ENCODE data around the gene HOXB2. TPM values are rescaled to one million over a fixed set of nuclear protein-coding genes. Genes with fewer than 3 reads are reported as not detected.

Gene HOXB2
- 1 to 10 TPM; 7.4 to 7.7 TPM for total RNA-seq

DNA sequence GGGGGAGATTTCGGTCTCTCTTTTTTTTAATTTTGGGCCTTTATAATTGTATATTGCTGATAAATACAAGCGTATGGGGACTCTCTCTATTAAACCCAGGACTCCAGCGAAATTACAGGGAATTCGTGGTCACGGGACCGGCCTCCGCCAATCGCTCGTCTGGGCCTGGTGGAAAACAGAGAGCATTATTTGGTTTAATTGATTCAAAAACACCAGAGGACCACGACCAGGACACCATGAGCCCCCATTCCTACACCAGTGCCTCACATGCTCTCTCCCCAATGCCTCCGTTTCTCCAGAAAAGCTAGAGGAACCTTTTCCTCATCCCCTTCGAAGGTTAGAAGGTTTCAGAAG lies at the start of gene HOXB2:
HOXB2 (minus strand) TSS at position 88 of the 354 bp plus-strand sequence. CDS start 198 bp downstream, outside the sequence.
- Mint-ChIP-seq H3K27me3 (peaks cover 13% of the 10 kb centered on the region), H3K36me3 (peaks cover 10% of the 10 kb centered on the region), H3K9me3 (no peaks in the 10 kb centered on the region), H3K4me1 (peaks cover 48% of the 10 kb centered on the region), H3K27ac (peak within 1 kb of the TSS; percentile 86), H3K4me3 (peak within 1 kb of the TSS; percentile 85)
- no peak for DNase-seq

GRCh38 chr17:48593840-48594537 lies 49.1 kb upstream of the HOXB2 start:
- H3K9me3 Mint-ChIP-seq = no peaks in the 10 kb centered on the region
- H3K27ac Mint-ChIP-seq = no peak overlapping the region
- DNase-seq = peak; percentile 87
- H3K4me3 Mint-ChIP-seq = peak overlapping the region; percentile 76
- peaks cover 43% of the 10 kb centered on the region for H3K4me1 Mint-ChIP-seq
- H3K36me3 Mint-ChIP-seq = no peaks in the 10 kb centered on the region
- peaks cover 98% of the 10 kb centered on the region for H3K27me3 Mint-ChIP-seq

DNA sequence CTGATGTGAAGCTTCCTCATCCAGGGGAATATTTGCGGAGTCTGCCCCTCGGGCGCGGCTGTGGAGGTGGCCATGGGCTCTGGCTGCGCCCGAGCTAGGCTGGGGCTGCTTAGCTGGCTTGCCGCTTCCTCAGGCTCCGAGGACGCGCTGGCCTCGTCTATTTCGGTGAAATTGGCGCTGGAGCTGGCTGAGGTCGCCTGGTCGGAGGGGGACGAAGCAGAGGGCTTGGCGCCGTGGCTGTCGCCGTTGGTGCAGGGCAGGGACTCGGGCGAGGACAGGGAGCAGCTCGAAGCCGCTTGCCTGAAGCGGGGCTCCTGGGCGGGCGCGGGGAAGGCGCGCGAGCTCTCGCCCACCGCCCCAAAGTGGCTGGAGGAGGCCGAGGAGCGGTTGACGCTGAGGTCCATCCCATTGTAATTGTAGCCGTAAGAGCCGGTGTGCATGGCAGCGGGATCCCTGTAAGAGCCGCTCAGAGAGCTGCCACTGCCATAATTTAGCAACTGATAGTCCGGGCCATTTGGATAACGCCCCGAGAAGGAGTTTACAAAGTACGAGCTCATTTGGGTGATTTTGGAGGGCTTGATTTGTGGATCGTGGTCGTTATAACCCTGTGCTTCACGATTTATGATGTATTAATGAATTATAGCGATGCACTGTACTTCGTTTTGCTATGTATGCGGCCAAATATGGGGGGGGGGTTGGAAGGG lies 48.4 kb upstream of the HOXB2 start, which contains the start of gene HOXB5:
HOXB5 (minus strand) TSS at position 654 of the 704 bp plus-strand sequence; CDS start at position 557, 97 bp downstream.
- Mint-ChIP-seq H3K27ac (no peak within 1 kb of the TSS), H3K4me1 (peaks cover 40% of the 10 kb centered on the region)
- no peak for DNase-seq

DNA sequence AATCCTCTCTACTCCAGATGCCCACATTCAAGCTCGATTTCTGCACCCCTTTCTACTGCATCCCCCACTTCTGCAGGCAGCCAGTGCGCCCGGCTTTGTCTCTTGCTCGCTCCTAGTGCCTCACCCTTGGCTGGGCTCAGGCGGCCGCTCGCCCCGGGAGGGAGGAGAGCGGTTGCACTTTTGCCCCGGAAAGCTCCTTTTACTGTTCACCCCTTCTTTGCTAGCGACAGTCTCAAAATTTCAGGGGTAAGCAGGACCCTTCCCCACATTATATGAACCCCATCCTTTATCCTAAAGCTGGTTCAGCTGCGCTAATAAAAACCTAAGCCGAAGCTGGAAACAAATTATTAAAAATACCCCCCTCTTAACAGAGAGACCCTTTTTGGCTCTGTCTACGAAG lies 47.7 kb upstream of the HOXB2 start:
- H3K27me3 Mint-ChIP-seq = peaks cover 98% of the 10 kb centered on the region
- H3K4me1 Mint-ChIP-seq = peaks cover 34% of the 10 kb centered on the region
- no peak overlapping the region for H3K27ac Mint-ChIP-seq

More for the DNA sequence above, 48.4 kb upstream of the HOXB2 start, which contains the start of gene HOXB5:
- Mint-ChIP-seq H3K9me3 (no peaks in the 10 kb centered on the region), H3K4me3 (peak within 1 kb of the TSS; percentile 76), H3K36me3 (no peaks in the 10 kb centered on the region), H3K27me3 (peaks cover 98% of the 10 kb centered on the region)

DNA sequence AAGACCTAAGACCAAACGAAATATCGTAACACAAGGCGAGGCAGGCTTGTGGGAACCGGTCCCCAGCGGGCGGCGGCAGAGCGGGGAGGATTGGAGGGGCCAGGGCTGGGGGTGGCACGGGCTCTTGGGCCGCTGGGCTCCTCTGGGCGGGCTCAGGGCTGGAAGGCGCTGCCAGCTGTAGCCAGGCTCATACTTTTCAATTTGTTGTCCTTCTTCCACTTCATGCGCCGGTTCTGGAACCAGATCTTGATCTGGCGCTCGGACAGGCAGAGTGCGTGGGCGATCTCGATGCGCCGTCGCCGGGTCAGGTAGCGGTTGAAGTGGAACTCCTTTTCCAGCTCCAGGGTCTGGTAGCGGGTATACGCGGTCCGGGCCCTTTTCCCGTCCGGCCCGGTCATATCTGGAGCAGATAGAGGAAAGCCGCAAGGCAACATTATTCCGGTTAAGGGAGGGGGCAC lies 47.2 kb upstream of the HOXB2 start:
- Mint-ChIP-seq H3K4me3 (no peak overlapping the region), H3K4me1 (peaks cover 31% of the 10 kb centered on the region)

More for the DNA sequence above, 47.7 kb upstream of the HOXB2 start:
- no peak for DNase-seq
- H3K4me3 Mint-ChIP-seq = peak overlapping the region; percentile 76
- no peaks in the 10 kb centered on the region for H3K9me3 Mint-ChIP-seq
- H3K36me3 Mint-ChIP-seq = no peaks in the 10 kb centered on the region

DNA sequence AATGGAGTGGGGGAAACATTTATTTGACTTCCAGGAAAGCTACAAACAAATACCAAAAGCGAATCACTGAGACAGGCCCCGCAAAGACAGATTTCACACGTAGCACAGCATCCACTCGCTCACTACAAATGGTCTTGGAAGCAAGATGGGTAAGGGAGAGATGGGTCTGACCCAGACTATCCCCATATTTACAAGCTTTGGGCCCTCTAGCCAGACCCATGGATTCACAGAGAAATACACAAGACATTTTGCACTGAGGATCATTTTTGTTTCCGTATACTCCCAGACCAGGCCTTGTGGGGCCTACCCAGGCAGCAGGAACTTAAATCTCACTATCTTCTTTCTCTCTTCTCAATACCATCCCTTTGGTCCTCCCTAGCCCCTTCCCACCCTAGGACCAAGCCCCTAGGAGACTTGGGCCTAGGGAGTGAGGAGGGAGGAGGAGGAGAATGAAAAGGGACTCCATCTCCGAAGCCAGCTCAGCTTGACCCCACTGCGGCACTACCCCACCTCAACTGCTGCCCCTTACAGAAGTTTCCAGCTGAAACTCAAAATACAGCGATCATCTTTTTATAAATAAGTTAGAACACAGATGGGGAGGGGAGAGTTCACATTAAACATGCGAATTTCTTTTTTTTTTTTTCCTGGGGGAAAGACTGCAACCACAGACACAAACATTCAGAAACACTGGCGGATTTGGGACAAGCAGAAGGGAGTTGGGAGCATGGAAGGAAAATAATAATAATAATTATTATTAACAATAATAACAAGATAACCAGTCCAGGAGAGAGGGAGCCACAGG lies 46.5 kb upstream of the HOXB2 start:
- Mint-ChIP-seq H3K9me3 (no peaks in the 10 kb centered on the region), H3K36me3 (no peaks in the 10 kb centered on the region), H3K4me3 (no peak overlapping the region), H3K27ac (no peak overlapping the region), H3K27me3 (peaks cover 98% of the 10 kb centered on the region), H3K4me1 (peaks cover 28% of the 10 kb centered on the region)
- DNase-seq = no peak

More for the DNA sequence above, 47.2 kb upstream of the HOXB2 start:
- no peak overlapping the region for H3K27ac Mint-ChIP-seq
- peaks cover 98% of the 10 kb centered on the region for H3K27me3 Mint-ChIP-seq
- no peaks in the 10 kb centered on the region for H3K36me3 Mint-ChIP-seq
- no peaks in the 10 kb centered on the region for H3K9me3 Mint-ChIP-seq
- no peak for DNase-seq

DNA sequence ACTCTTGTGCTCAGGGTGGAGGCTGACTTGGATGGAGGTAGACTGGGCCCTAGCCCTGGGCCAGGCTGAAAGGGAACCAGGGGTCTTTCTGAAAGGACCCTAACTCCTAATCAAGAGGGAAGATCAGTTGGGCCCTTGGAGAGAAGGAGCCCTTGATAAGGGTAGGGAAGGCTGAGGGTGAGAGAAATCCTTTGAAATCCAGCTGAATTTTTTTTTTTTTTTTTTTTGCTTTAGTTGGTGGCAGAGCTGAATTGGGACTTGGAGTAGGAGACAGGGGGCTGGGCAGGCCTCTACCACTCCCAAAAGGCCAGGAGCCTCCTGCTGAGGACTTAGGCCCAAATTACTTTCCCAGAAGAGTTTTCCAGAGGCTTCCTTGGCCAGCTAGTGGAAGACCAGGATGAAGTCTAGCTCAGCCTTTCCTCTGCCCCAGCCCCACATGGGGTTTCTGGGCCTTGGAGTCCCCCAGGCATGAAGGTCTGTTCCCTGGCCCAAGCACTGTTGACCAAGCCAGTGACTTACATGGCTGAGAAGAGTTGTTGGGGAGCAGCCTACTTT lies 45.8 kb upstream of the HOXB2 start:
- Mint-ChIP-seq H3K27ac (no peak overlapping the region), H3K4me1 (peaks cover 32% of the 10 kb centered on the region), H3K4me3 (no peak overlapping the region), H3K27me3 (peaks cover 98% of the 10 kb centered on the region), H3K36me3 (peaks cover 2% of the 10 kb centered on the region), H3K9me3 (no peaks in the 10 kb centered on the region)
- DNase-seq = no peak

- peaks cover 2% of the 10 kb centered on the region for H3K36me3 Mint-ChIP-seq
- no peaks in the 10 kb centered on the region for H3K9me3 Mint-ChIP-seq
- no peak for DNase-seq
- peaks cover 98% of the 10 kb centered on the region for H3K27me3 Mint-ChIP-seq
- peaks cover 35% of the 10 kb centered on the region for H3K4me1 Mint-ChIP-seq
- no peak within 1 kb of the TSS for H3K27ac Mint-ChIP-seq
- H3K4me3 Mint-ChIP-seq = no peak within 1 kb of the TSS
Observed at GRCh38 chr17:48589831-48590606, 45.1 kb upstream of the HOXB2 start, which contains the start of gene HOXB3. TSS of gene HOXB3 (minus strand) at chr17:48590241. CDS start at chr17:48552474, 37,767 bp downstream.

DNA sequence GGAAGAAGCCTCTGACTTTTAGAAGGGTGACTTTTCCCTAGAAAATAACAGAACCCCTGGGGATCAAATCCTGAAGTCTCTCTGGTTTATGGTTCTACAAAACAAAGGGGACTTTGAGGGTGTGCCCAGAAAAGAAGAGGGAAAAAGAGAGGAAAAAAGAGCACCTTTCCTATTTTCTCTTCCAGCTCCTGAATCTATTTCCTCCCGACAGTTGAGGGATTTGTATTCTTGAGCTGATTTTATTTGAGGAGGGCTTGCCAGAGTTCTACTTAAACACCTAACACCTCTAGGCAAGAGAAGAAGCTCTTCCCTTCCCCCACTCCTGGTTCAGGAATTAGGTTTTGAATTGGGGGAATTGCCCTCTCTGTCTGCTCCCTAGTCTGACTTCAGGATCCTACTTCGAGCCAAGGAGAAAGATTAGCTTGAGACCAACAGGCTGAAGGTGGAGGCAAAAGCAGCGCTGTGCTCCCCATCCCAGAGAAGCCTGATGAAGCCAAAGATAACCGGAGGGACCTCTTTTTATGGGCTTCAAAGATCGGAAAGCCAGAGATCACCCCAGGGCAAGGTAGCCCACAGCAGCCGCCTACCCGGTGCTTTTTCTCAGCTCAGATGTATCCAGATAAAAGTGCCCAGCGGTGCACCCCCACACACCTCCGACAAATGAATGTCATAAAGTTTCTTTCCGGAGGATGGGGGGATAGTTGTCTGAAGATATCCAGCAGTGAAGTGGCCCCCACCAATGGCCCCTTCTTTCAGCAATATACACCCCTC lies 44.3 kb upstream of the HOXB2 start:
- DNase-seq = no peak
- peaks cover 2% of the 10 kb centered on the region for H3K36me3 Mint-ChIP-seq
- H3K27me3 Mint-ChIP-seq = peaks cover 99% of the 10 kb centered on the region
- H3K4me1 Mint-ChIP-seq = peaks cover 39% of the 10 kb centered on the region
- H3K9me3 Mint-ChIP-seq = no peaks in the 10 kb centered on the region
- no peak overlapping the region for H3K4me3 Mint-ChIP-seq
- no peak overlapping the region for H3K27ac Mint-ChIP-seq

- H3K27ac Mint-ChIP-seq = no peak overlapping the region
- no peaks in the 10 kb centered on the region for H3K9me3 Mint-ChIP-seq
- H3K4me1 Mint-ChIP-seq = peaks cover 39% of the 10 kb centered on the region
- peaks cover 2% of the 10 kb centered on the region for H3K36me3 Mint-ChIP-seq
- H3K4me3 Mint-ChIP-seq = no peak overlapping the region
- no peak for DNase-seq
- H3K27me3 Mint-ChIP-seq = peaks cover 99% of the 10 kb centered on the region
Observed at GRCh38 chr17:48588528-48588927, 43.6 kb upstream of the HOXB2 start.

GRCh38 chr17:48588074-48588415 lies 43.1 kb upstream of the HOXB2 start:
- H3K9me3 Mint-ChIP-seq = no peaks in the 10 kb centered on the region
- peaks cover 99% of the 10 kb centered on the region for H3K27me3 Mint-ChIP-seq
- H3K4me1 Mint-ChIP-seq = peaks cover 34% of the 10 kb centered on the region
- no peak overlapping the region for H3K27ac Mint-ChIP-seq
- peaks cover 2% of the 10 kb centered on the region for H3K36me3 Mint-ChIP-seq
- no peak for DNase-seq
- no peak overlapping the region for H3K4me3 Mint-ChIP-seq

- no peak overlapping the region for H3K4me3 Mint-ChIP-seq
Observed at GRCh38 chr17:48587276-48588073, 42.6 kb upstream of the HOXB2 start.

More at GRCh38 chr17:48587276-48588073, 42.6 kb upstream of the HOXB2 start:
- Mint-ChIP-seq H3K27me3 (peaks cover 99% of the 10 kb centered on the region), H3K36me3 (peaks cover 2% of the 10 kb centered on the region), H3K9me3 (no peaks in the 10 kb centered on the region), H3K4me1 (peaks cover 31% of the 10 kb centered on the region), H3K27ac (no peak overlapping the region)
- no peak for DNase-seq
